ENCODE measurements around the gene PRKAR1A.
A peak's percentile ranks its signal among the peaks of the same experiment; 100 is the strongest.
"Not testable (repeated sequence)": the region's sequence is repeated elsewhere in the genome, so short reads cannot be mapped to it uniquely, and the experiment has no call there.

The PRKAR1A gene

DNA sequence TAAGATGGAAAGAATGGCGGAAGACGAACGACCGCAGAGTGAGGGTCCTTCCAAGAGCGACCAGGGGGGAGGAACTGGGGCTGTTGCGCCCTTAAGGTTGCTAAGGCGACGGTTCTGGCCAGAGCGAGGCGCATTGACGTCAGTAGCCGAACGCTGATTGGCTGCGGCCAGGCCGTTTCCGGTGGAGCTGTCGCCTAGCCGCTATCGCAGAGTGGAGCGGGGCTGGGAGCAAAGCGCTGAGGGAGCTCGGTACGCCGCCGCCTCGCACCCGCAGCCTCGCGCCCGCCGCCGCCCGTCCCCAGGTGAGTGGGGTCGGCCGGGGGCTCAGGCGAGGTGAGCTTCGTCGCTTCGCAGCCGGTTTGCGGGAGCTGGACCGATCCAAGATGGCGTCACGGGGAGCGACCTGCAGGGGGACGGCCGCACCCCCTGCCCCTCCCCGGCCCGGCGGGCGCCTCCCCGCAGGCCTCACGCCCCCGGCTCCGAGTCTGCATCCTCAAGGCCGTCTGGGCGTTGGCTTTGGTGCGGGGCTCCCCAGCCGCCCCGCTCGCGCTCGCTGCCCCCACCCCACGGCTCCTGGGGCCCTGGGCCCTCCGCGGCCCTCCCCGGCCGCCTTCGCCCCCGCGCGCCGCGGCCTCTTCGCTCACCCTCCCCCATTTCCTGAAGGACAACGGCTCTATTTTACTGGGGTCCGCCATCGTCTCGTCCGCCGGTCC, at the start of gene PRKAR1A:
PRKAR1A (plus strand) TSS at position 184 of the 713 bp plus-strand sequence. CDS start 2,970 bp downstream, outside the sequence.
- DNase-seq (ENCODE audit: low spot score), result peak; percentile 93

DNA sequence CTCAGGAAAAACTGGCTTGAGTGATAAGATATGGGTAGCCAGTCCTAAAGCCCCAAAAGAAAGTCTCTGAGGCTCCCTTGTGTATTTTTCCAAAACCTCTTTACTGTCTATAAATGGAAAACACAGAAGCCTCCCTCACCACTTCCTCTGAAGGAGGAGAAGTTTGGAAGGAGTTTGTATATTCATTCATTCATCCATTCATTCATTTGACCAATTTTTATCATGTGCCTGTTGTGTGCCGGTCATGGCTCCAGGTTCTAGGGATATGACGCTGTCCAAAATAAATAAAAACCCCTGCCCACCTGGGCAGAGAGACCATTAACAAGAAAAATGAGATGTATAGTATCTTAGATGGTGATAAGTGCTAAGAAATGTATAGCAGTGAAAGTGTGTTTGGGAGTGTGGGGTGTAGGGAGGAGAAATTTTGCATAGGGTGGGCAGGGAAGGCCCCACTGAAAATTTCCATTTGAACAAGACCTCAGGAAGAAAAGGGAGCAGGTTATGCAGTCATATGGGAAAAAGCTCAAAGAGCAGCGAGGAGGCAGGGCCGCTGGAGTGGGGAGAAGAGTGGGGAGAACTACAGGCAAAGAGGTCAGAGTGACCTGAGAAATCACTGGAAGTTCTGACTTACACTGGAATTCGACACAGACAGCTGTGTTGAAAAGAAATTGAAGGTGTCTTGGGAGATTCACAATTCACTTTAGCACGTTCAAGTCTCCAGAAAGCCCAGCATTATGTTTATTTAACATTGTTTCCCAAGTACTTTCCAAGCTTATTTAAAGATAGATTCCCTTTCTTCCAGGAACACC, 48.8 kb upstream of the PRKAR1A start:
- DNase-seq (ENCODE audit: low spot score), result no peak

DNA sequence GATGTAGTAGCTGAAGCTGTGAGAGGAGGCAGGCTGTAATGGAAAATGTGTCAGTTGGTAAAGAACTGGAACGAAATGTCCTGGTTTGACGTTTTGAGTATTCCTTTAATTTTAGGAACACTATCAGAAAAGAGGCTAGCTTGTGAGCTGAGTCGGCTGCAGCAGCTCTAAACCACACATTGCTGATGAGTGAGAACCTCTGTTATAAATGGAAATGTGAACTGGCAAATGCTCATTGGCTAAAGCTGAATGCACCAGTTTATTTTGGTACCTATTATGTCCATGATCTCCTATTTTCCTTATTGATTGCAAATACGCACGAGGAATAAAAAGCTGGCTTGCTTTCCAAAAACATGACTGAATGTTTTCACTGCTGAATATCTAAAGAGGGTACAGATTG, 43.9 kb upstream of the PRKAR1A start:
- no peak for DNase-seq (ENCODE audit: low spot score)

DNA sequence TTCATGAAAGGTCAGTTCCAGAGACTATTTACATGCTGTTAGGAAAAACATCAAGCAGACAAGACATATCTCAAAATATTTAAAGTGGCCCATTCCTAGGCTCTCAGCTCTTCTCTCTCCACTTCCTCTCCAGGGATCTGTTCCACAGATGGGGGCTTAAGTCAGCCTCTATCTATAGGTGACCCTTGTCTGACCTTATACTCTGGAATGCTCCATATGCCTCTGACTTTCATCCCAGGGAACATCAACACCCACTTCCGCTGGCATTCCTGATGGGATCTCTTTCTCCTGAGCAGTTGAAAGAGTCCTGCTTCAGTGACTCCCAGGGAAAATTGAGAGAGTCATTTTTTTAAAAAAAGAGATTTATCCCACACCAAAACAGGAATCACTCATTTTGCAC, 43.4 kb upstream of the PRKAR1A start:
- DNase-seq (ENCODE audit: low spot score), result no peak

DNA sequence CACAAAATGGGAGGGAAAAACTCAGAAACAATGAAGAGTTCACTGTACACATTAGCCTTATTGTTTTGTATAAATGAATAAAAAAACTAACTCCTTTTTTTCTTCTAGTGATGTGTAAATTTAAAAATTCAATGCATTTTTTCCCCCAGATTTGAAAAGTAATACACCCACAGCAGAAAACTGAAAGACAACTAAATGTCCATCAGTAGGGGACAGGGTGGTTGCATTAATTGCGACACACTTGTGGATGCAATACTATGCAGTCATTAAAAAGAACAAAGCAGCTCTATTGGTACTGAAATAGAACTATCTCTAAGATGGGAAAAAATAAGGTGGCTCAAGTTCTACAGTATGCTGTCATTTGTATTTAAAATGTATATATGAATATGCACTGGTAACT, 41.3 kb upstream of the PRKAR1A start:
- no peak for DNase-seq (ENCODE audit: low spot score)

DNA sequence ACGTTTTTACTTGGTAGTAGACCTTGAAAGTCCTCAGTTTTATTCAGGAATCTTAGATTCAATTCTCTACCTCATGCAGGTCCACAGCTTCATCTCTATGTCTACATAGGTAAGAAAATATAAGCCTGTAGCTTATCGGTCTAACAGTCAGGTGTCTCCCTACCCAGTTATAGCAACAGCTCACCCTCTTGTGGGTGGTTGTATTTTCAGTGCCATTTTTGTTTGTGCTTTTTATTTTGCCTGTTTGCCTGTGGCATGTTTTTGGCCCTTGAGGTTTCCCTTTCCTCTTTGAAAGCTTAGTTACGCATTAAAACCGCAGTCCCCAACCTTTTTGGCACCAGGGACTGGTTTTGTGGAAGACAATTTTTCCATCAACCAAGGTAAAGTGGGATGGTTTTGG, 31.3 kb upstream of the PRKAR1A start:
- DNase-seq (ENCODE audit: low spot score), result no peak

DNA sequence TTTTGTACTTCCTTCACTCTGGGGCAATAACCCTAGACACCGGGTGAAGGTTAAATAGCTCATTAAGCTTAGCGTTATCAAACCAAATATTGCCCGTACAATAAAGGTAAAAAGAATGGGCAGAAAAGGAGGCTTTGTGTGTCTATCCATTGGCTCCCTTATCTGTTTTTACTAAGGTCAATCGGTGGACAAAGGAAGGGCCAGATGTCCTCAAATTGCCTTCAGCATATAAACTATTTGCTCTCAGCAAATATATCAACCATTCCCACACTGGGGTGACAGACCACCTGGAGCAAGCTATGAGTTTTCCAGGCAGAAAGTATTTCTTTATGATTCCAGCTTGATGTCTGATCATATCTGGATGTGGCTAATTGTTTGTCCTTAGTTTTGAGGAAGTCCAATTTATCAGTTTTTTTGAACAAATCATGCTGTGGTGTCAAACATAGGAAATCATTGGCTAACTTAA, 29.6 kb upstream of the PRKAR1A start:
- DNase-seq (ENCODE audit: low spot score), result peak; percentile 43

DNA sequence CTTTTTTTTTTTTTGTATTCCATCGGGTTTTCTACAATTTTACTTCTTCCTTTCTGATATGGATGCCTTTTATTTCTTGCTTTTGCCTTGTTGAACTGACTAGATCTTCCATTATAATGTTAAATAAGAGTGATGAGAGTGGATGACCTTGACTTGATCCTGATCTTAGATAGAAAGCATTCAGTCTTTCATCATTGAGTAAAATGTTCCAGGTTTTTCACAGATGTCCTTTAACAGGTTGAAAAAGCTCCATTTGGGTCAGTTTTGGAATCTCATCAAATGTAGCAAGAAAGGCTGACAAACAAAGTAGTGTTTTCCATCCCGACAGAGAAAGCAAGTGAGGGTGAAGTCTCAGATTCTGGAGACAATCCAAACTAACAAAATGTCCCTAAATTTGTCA, 27.8 kb upstream of the PRKAR1A start:
- DNase-seq (ENCODE audit: low spot score), result no peak

DNA sequence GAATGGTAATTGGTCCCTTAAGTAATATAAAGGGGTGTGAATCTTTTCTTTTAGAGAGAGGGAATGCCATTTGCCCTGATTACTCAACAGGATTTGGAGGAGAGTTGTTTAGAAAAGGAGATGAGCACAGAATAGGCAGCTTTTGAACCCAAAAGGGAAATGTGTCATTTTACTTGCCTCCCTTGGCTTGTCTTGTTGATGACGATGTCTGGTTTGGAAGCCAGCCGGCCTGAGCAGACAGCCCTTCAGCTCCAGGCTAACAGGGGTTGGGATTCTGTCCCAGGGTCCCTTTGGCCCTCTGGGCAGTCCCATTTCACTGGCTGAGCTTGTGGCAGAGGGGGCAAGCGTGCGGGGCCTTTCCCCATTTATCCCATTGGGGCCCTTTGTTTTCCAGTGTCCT, 22.3 kb upstream of the PRKAR1A start:
- DNase-seq (ENCODE audit: low spot score), result no peak

DNA sequence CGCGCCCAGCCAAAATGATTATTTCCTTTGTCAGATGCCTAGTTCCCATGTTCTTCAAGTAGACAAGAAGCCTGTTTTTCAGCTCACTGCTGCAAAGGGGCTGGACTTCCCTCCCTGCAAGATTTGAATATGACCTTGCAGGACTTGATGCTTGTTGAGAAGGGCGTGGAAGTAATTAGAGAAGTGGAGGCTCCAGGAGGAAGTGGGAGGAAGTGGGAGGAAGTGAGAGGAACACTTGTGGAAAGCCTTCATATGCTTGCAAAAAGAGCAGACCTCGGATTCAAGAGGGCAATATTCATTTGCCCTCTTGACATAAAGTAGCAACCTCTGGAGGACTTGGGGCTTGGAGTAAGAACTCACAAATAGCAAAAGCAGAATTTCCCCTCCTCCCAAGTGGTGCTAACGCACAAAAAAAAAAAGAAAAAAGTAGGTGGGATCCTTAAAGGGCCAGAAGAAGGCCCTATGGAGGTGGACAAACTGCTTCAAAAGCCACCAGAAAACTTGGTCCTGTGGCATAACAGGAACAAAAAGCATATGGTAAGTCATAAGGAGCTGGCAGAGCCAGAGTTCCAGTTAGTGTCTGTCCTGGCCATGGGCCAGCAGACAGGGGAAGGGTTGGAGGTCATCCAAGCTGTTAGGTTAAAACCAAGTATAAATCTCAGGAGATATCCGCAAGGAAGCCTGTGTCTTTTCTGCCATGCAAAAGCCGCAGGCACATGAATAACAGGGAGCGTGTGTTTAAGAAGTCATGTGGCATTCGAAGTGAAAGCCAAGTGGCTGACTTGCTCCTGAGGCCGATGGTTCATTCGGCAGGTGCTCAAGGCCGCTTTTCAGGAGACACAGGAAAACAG, 20.6 kb upstream of the PRKAR1A start:
- no peak for DNase-seq (ENCODE audit: low spot score)

DNA sequence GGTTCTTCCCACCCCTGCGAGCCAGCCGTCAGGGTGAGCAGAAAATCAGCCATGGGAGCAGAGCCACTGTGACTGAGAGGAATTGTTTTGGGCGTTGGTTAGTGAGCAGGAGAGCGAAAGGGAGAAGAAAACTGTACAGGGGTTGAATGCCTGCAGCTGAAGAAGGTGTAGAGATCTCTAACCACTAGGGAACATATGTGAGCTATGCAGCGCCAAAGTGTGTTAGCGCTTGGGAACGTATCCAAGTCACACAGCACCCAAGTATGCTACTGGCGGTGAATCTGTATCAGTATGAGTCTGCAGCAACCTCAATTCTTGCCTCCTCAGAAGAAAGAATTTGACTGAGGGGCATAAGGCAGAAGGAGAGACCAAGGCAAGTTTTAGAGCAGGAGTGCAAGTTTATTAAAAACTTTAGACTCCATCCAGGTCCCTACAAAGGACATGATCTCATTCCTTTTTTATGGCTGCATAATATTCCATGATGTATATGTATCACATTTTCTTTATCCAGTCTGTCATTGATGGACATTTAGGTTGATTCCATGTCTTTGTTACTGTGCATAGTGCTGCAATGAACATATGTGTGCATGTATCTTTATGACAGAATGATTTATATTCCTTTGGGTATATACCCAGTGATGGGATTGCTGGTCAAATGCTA, 19.7 kb upstream of the PRKAR1A start:
- DNase-seq (ENCODE audit: low spot score), result not testable (repeated sequence)

DNA sequence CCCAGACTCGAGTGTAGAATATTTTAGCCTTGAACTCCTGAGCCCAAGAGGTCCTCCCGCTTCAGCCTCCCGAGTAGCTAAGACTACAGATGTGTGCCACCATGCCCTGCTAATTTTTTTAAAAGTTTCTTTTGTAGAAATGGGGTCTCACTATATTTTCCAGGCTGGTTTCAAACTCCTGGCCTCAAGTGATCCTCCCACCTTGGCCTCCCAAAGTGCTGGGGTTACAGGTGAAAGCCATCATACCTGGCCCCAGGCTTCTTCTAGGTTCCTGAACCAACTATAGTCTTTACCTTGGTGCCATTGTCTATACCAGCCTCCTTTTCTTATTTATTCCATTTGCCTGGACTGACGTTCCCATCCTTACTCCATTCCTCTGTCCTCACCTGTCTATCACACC, 17.1 kb upstream of the PRKAR1A start:
- DNase-seq (ENCODE audit: low spot score), result no peak

DNA sequence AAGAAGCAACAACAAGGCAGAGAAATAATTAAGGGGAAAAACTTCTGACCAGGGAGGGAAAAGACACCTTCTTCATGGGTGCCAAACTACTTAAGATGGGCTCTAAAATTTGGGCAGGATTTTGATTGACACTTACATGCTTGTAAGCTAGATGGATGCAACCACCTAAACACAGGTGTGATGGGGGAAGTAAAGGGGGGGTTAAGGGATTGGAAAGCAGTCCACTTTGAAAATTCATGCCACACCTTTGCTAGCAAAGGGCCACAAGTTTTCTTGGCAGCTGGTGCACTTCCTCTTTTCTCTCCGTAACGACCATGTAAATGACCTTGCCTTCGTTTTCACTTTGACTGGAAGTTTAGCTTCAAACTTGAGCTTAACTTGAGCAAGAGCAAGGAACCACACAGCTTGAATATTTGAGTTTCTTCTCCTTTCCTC, 14.3 kb upstream of the PRKAR1A start:
- DNase-seq (ENCODE audit: low spot score), result no peak

DNA sequence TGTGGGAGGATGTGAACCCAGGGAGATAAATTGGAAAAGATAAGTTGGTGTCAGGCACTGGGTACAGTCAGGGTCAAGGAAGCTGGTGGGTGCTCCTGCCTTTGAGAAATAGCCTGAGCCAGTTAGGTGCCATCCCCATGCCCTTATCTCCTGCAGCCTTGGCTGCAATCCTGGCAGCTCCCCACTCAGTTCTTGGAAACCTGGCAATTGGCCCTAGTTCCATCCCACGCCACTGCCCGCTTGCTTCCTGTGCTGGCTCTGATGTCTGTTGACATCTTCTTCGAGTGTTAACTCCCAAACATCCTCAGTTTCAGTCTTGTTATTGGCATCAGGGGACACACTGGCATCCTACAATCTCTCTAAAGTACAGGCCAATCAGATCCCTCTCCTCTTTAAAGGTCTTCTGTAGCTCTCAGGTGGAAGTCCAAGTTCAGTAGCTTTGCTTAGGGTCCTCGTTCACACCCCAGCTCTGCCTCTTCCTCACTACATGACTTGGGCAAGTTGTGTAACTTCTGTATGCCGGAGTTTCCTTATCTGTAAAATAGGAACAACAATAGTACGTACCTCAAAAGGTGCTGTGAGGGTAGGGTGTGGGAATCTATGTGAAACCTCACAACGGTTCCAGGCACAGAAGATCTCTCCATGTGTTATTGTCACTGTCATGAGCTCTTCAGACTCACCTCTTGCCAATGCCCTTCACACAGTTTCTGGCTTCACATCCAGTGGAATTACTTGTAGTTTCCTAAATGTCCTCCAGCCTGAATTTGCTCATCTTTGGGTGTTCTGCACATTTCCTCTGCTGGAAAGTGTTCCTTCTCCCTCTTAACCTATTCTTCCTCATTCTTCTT, 13.5 kb upstream of the PRKAR1A start:
- DNase-seq (ENCODE audit: low spot score), result no peak

DNA sequence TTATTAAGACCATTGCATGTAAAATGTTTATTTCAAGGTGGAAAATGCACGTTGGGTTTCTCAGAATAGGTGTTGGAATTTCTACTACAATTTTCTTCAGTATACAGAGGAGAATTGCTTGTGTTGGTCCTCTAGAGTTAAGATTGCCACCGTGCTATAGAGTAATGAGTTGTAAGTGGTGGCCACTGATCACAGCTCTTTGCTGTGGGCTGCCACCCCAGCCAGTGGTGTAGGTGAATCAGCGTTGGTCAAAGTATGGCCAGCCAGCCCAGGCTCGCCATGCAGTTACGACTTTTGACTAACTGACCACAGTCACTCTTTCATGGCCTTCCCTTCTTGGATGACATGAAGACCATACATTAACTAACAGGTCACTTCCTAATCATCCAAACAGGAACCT, 12.6 kb upstream of the PRKAR1A start:
- DNase-seq (ENCODE audit: low spot score), result no peak

DNA sequence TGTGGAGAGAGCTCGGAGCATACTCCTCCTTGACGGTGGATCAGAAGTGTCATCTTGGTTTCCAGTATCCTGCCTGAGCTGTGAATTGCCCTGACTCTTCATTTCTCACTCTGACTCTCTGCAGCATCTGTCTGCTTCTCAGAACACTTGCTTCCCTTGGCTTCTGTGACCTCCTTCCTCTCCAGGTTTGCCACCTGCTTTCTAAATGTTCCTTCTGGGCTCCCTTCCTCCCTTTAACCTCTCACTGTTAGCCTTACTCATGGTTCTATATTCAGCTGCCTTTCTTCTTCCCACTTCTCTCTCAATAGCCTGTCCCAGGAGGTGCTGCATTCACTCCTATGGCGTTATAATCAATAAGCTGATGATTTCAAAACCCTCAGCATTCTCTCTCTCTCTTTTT, 11.2 kb upstream of the PRKAR1A start:
- DNase-seq (ENCODE audit: low spot score), result no peak

DNA sequence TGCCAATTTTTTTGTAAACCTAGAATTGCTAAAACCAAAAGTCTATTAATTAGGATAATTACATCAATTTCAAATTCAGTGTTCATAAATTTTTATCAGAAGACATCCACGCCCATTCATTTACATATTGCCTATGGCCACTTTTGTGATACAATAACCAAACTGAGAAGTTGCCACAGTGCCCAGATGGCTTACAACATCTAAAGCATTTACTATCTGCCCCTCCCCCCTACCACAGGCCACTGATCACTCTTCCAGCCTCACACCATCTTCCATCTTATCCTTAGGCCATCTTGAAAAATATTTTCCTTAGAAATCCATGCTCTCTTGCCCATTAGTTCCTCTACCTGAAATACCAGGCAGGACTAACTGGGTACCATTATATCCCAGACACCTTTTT, 6.3 kb upstream of the PRKAR1A start:
- DNase-seq (ENCODE audit: low spot score), result no peak

DNA sequence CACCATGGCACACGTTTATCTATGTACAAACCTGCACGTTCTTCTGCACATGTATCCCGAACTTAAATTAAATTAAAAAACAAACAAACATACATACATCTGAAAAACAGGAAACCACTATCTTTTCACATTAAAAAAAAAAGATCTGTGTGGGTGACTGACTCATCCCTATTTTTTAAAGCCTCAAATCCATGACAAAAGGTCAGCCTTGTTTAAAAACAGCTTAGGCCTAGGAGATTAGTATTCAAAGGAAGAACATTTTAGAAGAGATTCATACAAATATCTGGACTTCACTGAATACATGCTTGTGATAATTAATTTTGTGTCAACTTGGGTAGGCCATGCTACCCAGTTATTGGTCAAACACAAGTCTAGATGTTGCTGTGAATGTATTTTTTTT, 4.7 kb upstream of the PRKAR1A start:
- no peak for DNase-seq (ENCODE audit: low spot score)

DNA sequence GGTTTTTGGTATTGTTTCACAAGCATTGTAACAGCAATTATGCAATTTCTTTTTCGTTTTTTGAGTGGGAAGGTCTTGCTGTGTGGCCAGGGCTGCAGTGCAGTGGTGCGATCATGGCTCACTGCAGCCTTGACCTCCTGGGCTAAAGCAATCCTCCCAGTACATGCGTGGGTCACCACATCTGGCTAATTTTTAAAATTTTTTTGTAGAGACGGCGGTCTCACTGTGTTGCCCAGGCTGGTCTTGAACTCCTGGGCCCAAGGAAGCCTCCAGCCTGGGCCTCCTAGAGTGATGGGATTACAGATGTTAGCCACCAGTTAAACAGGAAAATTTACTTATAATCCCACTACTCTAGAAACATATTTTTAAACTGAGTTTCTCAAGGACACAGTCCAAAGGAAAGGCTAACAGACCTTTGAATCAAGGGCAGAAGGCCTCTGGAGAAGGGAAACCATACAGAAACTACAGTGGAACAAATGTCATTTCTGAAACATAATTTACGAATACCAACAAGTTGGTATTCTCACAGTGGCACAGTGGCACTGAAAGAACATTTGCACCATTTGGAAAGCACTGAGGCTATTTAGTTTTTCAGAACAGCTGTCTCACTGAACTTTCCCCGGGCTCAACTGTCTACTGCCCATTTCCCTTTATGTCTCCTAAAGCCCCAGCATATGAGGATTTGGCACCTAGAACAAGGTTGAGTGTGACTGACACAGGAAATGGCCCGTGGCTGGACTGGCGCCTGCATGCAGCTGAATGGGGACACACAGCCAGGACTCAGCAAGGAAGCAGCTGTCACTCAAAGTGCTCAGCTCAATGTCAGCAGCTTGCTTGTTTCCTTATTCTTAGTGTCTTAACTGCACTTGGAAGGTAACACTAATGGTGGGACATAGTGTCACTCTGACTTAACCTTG, 2.8 kb upstream of the PRKAR1A start:
- DNase-seq (ENCODE audit: low spot score), result no peak

DNA sequence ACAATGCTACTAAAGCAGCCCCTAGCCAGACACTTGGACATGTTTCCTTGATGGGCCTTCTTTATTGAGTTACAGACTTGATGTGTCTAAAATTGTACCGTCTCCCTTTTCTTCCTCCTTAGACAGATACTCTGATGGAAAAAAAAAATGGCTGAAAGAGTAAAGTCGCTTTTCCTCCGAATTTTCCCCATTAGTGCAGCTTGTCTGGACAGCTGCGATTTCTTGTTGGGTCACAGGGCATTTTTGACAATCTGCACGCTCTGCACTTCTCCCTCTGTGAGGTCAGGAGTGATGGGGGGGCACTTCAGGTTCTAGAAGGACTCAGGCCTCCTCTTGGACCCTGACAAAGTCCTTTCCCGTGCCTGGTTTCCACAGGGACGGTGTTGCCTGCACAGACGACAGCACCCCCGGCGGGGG, 968 bp upstream of the PRKAR1A start:
- DNase-seq (ENCODE audit: low spot score), result no peak
